Measurements from ENCODE around the gene MAP4K4. TPM values are rescaled to one million over a fixed set of nuclear protein-coding genes. Genes with fewer than 3 reads are reported as not detected.
"Not testable (repeated sequence)": the region's sequence is repeated elsewhere in the genome, so short reads cannot be mapped to it uniquely, and the experiment has no call there.

Gene MAP4K4
- total RNA-seq, 4 donors from 2014 or later: 33.8 to 47.3 (median 35.7) TPM

GRCh38 chr2:101770726-101771125, 73.2 kb downstream of the MAP4K4 start:
- no peak for TF ChIP-seq POLR2A (IDR thresholded peaks at IDR 0.05)
- peak in 3 of 6 experiments; percentile 16 to 39 (median 35) for TF ChIP-seq CTCF (IDR thresholded peaks at IDR 0.05)
- Histone ChIP-seq H3K4me3 (replicated peaks in 1 of 3) (no peak overlapping the region), H3K27ac (no peak overlapping the region), H3K9me3 (no peaks in the 10 kb centered on the region), H3K4me1 (peaks cover 20 to 59% of the 10 kb centered on the region in 2 donors), H3K27me3 (no peaks in the 10 kb centered on the region), H3K36me3 (no peaks in the 10 kb centered on the region)
- intact Hi-C loops (cut with DNase I): no loop called here
- 56 to 60% methylated on average over 2 of the region's 2 CpGs for WGBS, 2 donors
- DNase-seq: peak; percentile 9 to 17

- H3K27me3 ChIP-seq: no peaks in the 10 kb centered on the region
- no peaks in the 10 kb centered on the region for H3K36me3 ChIP-seq
- TF ChIP-seq CTCF (IDR thresholded peaks at IDR 0.05) (no peak), POLR2A (IDR thresholded peaks at IDR 0.05) (no peak)
- 80 to 89% methylated on average over 5 of the region's 5 CpGs for WGBS, 2 donors
- intact Hi-C loops (cut with DNase I): no loop called here
- no peak overlapping the region for H3K4me3 ChIP-seq (replicated peaks in 1 of 3)
- peaks cover 24 to 59% of the 10 kb centered on the region in 2 donors for H3K4me1 ChIP-seq
- no peak overlapping the region for H3K27ac ChIP-seq
- no peaks in the 10 kb centered on the region for H3K9me3 ChIP-seq
- no peak for DNase-seq
These were observed 73.9 kb downstream of the MAP4K4 start for GRCh38 chr2:101771227-101771902.

GRCh38 chr2:101771910-101772321, 74.4 kb downstream of the MAP4K4 start:
- Histone ChIP-seq H3K4me3 (replicated peaks in 1 of 3) (no peak overlapping the region), H3K27ac (no peak overlapping the region), H3K27me3 (no peaks in the 10 kb centered on the region), H3K9me3 (no peaks in the 10 kb centered on the region), H3K4me1 (peaks cover 18 to 55% of the 10 kb centered on the region in 2 donors), H3K36me3 (no peaks in the 10 kb centered on the region)
- intact Hi-C loops (cut with DNase I): no loop called here
- no peak for TF ChIP-seq CTCF (IDR thresholded peaks at IDR 0.05)
- no peak for TF ChIP-seq POLR2A (IDR thresholded peaks at IDR 0.05)
- WGBS, 2 donors: 84 to 87% methylated on average over 2 of the region's 2 CpGs
- DNase-seq: no peak

GRCh38 chr2:101773137-101773536, 75.6 kb downstream of the MAP4K4 start:
- TF ChIP-seq POLR2A (IDR thresholded peaks at IDR 0.05): no peak
- no peak for TF ChIP-seq CTCF (IDR thresholded peaks at IDR 0.05)
- no peak for DNase-seq

GRCh38 chr2:101773961-101774360, 76.5 kb downstream of the MAP4K4 start:
- H3K9me3 ChIP-seq; H3K27ac ChIP-seq; H3K4me3 ChIP-seq (replicated peaks in 1 of 3); intact Hi-C loops (cut with DNase I); DNase-seq; H3K27me3 ChIP-seq; H3K36me3 ChIP-seq: not testable (repeated sequence)
- peaks cover 12 to 55% of the 10 kb centered on the region in 2 donors for H3K4me1 ChIP-seq
- 90 to 92% methylated on average over 3 of the region's 3 CpGs for WGBS, 2 donors

More at GRCh38 chr2:101773137-101773536, 75.6 kb downstream of the MAP4K4 start:
- Histone ChIP-seq H3K36me3 (no peaks in the 10 kb centered on the region), H3K27ac (no peak overlapping the region), H3K9me3 (no peaks in the 10 kb centered on the region), H3K4me1 (peaks cover 12 to 53% of the 10 kb centered on the region in 2 donors), H3K4me3 (replicated peaks in 1 of 3) (no peak overlapping the region), H3K27me3 (no peaks in the 10 kb centered on the region)
- intact Hi-C loops (cut with DNase I): no loop called here
- 88 to 91% methylated on average over 5 of the region's 5 CpGs for WGBS, 2 donors

Measured in thyroid gland (tissue), 4 donors.